Right atrium auricular region (tissue), 2 donors: Measurements from ENCODE around the gene SENP7. TPM values are rescaled to one million over a fixed set of nuclear protein-coding genes. Genes with fewer than 3 reads are reported as not detected.

Experiments
- DNase-seq: peaks from one replicate; pipeline ENCODE4 v3.0.0-alpha.2; 2019; ENCODE audit warnings: low spot score
- H3K27ac ChIP-seq, 2 donors: fragments of 200-600 bp; sonication (generic); 1 replicate in 1 of 2; 2 replicates in 1 of 2; pipeline ENCODE4 v1.5.1; 2016 to 2019
- H3K27me3 ChIP-seq, 2 donors: fragments of 200-600 bp; sonication (generic); one replicate each; pipeline versions ENCODE4 v1.5.1 to v1.6.0; 2017 to 2019
- H3K36me3 ChIP-seq: fragments of 200-600 bp; sonication (generic); one replicate; pipeline ENCODE4 v1.5.1; 2016
- H3K4me1 ChIP-seq, 2 donors: fragments of 200-600 bp; sonication (generic); one replicate each; pipeline versions ENCODE4 v1.5.1 to v1.6.0; 2017 to 2019
- H3K4me3 ChIP-seq, 2 donors: fragments of 200-600 bp; sonication (generic); 1 replicate in 1 of 2; 2 replicates in 1 of 2; pipeline ENCODE4 v1.5.1; 2017 to 2019; ENCODE audit warnings: mild to moderate bottlenecking in 1 of 2, moderate library complexity in 1 of 2
- H3K9me3 ChIP-seq, 2 donors: fragments of 200-600 bp; sonication (generic); one replicate each; pipeline ENCODE4 v1.5.1; 2019
- CTCF ChIP-seq, 2 donors: fragments of 200-600 bp; sonication (generic); IDR thresholded peaks; one replicate each; pipeline ENCODE4 v1.5.1; 2019; ENCODE audit warnings: antibody characterized with exemption in 2 of 2
- total RNA-seq, 2 donors: library from RNA; depleted of rRNA; stranded (reverse); fragments of >200 nt; gene quantifications; one replicate each; pipeline ENCODE4 v1.1.0, GENCODE V29; 2016

SENP7 gene
- total RNA-seq, 2 donors from 2014 or later, result 6.1 to 10.1 TPM

- no peak for TF ChIP-seq CTCF (IDR thresholded peaks at IDR 0.05)
- DNase-seq, result no peak
- no peaks in the 10 kb centered on the region for H3K27me3 ChIP-seq
- H3K27ac ChIP-seq, result no peak overlapping the region
- peaks cover 0 to 6% of the 10 kb centered on the region in 2 donors for H3K9me3 ChIP-seq
- no peaks in the 10 kb centered on the region for H3K36me3 ChIP-seq
- H3K4me1 ChIP-seq, result no peaks in the 10 kb centered on the region
- H3K4me3 ChIP-seq, result no peak overlapping the region
Observed at GRCh38 chr3:101303836-101304235, 209.2 kb downstream of the SENP7 start.

GRCh38 chr3:101303089-101303731, 209.8 kb downstream of the SENP7 start:
- no peak overlapping the region for H3K4me3 ChIP-seq
- no peaks in the 10 kb centered on the region for H3K9me3 ChIP-seq
- no peak for DNase-seq
- H3K4me1 ChIP-seq, result no peaks in the 10 kb centered on the region
- no peaks in the 10 kb centered on the region for H3K27me3 ChIP-seq
- no peak overlapping the region for H3K27ac ChIP-seq
- no peak for TF ChIP-seq CTCF (IDR thresholded peaks at IDR 0.05)
- no peaks in the 10 kb centered on the region for H3K36me3 ChIP-seq

DNA sequence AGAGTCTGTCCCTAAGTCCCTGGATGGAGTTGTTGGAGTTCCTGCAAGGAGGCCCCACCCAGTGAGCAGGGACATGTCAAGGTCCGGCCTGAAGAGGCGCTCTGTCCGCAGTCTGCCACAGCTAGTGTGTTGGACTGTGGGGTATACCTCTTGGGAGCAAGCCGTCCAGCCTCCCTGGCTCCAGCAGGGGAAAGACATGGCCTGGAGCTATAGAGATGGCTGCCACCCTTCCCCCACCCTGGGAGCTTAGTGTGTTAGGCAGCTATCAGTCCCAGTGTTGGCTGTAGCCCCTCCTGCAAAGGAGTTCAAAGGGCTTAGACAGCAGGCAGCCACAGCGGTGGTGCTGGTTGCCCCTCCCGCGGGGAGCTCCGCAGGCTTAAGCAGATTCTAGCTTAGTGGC, 212.9 kb downstream of the SENP7 start:
- Histone ChIP-seq H3K27me3 (no peaks in the 10 kb centered on the region), H3K4me1 (no peaks in the 10 kb centered on the region), H3K9me3 (no peaks in the 10 kb centered on the region), H3K27ac (no peak overlapping the region), H3K4me3 (no peak overlapping the region), H3K36me3 (no peaks in the 10 kb centered on the region)
- TF ChIP-seq CTCF (IDR thresholded peaks at IDR 0.05), result no peak
- DNase-seq, result no peak

DNA sequence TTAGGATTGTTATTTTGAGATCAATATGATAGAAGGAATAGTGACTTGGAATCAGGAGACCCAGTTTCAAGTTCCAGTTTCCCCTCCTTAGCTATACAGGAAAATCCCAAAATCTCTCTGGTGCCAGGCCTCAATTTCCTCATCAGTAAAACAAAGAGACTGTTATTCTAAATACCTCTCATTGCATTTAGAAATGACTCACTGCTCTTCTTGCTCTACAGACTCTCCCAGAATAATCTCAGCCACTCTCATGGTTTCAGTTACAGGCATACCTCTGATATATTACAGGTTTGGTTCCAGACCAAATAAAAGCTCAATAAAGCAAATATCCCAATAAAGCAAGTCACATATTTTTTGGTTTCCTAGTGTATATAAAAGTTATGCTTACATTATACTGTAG, 221.0 kb downstream of the SENP7 start:
- Histone ChIP-seq H3K4me3 (no peak overlapping the region), H3K4me1 (no peaks in the 10 kb centered on the region), H3K9me3 (peaks cover 0 to 4% of the 10 kb centered on the region in 2 donors), H3K36me3 (no peaks in the 10 kb centered on the region), H3K27me3 (no peaks in the 10 kb centered on the region), H3K27ac (no peak overlapping the region)
- TF ChIP-seq CTCF (IDR thresholded peaks at IDR 0.05), result no peak
- no peak for DNase-seq

- Histone ChIP-seq H3K4me1 (no peaks in the 10 kb centered on the region), H3K36me3 (no peaks in the 10 kb centered on the region), H3K27ac (no peak overlapping the region), H3K9me3 (peaks cover 0 to 4% of the 10 kb centered on the region in 2 donors), H3K27me3 (no peaks in the 10 kb centered on the region), H3K4me3 (no peak overlapping the region)
- DNase-seq, result no peak
- TF ChIP-seq CTCF (IDR thresholded peaks at IDR 0.05), result no peak
Observed at GRCh38 chr3:101288294-101288693, 224.7 kb downstream of the SENP7 start.

DNA sequence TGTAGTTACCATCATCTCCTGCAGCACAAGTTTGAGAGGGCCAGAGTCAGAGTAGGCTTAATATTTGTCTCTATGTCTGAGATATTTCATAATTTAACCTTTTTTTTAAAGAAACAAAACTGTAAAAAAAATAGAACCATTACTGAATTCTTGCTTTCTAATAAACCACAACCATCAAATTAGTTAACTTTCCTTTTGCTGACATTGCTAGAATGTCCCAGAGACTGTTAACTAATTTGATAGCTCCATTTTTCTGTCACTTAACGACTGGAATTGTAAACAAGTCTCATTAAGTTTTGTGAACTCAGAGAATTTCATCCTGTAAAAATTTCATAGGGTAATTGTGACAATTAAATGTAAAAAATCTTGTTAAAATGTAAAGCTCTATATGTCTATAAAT, 228.3 kb downstream of the SENP7 start:
- H3K9me3 ChIP-seq, result peaks cover 0 to 4% of the 10 kb centered on the region in 2 donors
- no peaks in the 10 kb centered on the region for H3K4me1 ChIP-seq
- no peak for TF ChIP-seq CTCF (IDR thresholded peaks at IDR 0.05)
- no peaks in the 10 kb centered on the region for H3K36me3 ChIP-seq
- no peaks in the 10 kb centered on the region for H3K27me3 ChIP-seq
- H3K4me3 ChIP-seq, result no peak overlapping the region
- no peak for DNase-seq
- H3K27ac ChIP-seq, result no peak overlapping the region
